ENCODE measurements around the gene TRIML2.

DNA sequence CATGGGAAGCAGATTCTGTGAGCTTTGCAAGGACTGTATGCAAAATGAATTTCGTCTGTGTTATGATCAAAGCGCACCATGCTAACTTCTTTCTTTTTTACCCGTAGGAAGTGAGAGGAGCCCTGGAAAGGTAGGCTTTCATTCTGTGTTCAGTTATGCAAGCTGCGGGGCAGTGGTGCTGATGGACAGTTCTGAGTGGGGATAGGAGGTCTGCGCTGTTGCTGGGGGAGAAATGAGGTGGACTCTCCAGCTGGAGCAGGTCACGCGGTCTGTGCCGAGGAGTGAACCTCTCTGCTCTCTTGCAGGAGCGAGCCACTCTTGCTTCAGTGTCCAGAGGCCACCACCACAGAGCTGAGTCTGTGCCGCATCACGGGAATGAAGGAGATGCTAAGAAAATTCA, 34.3 kb upstream of the TRIML2 start:
- TF ChIP-seq, protein P1, sequence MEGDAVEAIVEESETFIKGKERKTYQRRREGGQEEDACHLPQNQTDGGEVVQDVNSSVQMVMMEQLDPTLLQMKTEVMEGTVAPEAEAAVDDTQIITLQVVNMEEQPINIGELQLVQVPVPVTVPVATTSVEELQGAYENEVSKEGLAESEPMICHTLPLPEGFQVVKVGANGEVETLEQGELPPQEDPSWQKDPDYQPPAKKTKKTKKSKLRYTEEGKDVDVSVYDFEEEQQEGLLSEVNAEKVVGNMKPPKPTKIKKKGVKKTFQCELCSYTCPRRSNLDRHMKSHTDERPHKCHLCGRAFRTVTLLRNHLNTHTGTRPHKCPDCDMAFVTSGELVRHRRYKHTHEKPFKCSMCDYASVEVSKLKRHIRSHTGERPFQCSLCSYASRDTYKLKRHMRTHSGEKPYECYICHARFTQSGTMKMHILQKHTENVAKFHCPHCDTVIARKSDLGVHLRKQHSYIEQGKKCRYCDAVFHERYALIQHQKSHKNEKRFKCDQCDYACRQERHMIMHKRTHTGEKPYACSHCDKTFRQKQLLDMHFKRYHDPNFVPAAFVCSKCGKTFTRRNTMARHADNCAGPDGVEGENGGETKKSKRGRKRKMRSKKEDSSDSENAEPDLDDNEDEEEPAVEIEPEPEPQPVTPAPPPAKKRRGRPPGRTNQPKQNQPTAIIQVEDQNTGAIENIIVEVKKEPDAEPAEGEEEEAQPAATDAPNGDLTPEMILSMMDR (IDR thresholded peaks at IDR 0.05; ENCODE audit: low read length) = no peak
- TF ChIP-seq EZH2 (optimal IDR thresholded peaks at IDR 0.05; ENCODE audit: low read depth, low read length) = no peak
- no peak for TF ChIP-seq EZH2phosphoT487 (IDR thresholded peaks at IDR 0.05; ENCODE audit: low read length)

Data from MM.1S (cell line).